GM19043 (cell line): ENCODE data around the gene PKD1L1.

Source experiments
- ATAC-seq: cut with Tn5 transposase; IDR thresholded peaks from one replicate; pipeline ENCODE4 v1.9.1; 2021; ENCODE audit warnings: low read depth; ENCODE audit not compliant: unreplicated experiment

The PKD1L1 gene

GRCh38 chr7:47906883-47907282 is 41.4 kb downstream of the PKD1L1 start:
- ATAC-seq = no peak

- no peak for ATAC-seq
Observed at GRCh38 chr7:47905076-47905920, 43.0 kb downstream of the PKD1L1 start.

- ATAC-seq = no peak
Observed at GRCh38 chr7:47902013-47902412, 46.3 kb downstream of the PKD1L1 start.

GRCh38 chr7:47901542-47901941 is 46.7 kb downstream of the PKD1L1 start:
- ATAC-seq = no peak

DNA sequence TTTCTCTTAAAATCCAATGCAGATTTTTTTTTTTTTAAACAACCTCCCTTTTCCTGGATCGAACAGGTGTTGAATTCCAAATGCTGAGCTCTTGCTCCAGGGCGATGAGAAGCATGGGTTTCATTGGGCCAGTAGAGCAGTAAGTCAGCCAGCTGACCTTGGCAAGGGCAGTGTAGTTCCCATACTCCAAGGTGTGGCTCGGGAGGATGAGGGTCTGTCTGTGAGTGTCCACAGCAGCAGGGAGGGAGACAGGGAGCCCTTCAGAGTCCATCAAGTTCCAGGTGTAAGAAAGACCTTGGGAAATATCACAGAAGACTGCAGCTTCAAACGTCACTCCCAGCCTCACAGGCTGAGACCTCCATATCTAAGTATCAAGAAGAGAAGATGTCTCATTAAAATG is 50.4 kb downstream of the PKD1L1 start:
- no peak for ATAC-seq

DNA sequence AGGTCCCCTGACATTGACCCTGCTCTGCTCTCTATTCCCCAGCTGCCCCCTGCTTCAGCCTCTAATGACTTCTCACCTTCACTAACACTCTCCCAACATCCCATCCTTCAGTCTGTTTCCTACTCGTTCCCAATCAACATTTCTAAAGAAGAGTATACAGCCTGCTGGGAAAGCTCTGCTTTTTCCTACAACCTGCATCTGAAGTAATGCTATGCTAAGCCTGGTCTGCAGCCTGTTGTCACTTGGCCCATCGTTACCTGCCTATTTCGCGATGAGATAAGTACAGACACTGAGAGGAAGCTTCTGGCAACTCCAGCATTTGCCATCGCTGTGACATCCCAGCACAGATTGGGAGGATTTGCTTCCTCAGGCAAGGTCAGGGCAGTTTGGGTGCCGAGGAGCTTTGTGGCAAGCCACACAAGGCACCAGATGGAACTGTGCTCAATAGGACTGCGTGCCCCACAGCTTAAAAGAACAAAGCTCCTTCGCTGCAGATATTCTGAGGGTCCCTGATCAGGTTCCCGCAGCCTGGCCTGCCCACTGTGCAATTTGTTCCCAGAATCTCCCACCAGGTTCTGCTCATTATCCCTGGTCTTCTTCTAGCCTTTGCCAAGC is 51.4 kb downstream of the PKD1L1 start:
- ATAC-seq = no peak

DNA sequence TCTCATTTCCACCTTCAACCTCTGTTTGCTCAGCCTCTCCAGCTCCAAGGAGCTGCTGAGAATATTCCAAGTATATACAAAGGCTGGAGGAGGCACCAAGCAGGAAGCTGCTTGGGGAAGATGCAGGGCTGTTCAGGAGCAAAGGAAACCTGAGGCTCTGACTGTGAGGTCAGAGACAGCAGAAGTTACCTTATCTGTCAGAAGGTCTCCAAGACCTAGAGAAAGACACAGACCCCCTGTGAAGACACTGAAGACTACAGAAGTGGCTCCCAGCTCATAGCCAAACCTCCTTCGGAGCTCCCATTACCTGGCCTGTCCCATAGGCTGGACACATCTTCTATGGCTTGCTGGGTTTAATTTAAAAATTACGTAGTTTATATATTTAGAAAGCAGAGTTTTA is 53.2 kb downstream of the PKD1L1 start:
- no peak for ATAC-seq

- ATAC-seq = no peak
Observed at GRCh38 chr7:47893721-47894365, 54.4 kb downstream of the PKD1L1 start.

- no peak for ATAC-seq
Observed at GRCh38 chr7:47893238-47893637, 55.0 kb downstream of the PKD1L1 start.

- ATAC-seq = no peak
Observed at GRCh38 chr7:47890606-47891005, 57.7 kb downstream of the PKD1L1 start.

GRCh38 chr7:47890125-47890524 is 58.1 kb downstream of the PKD1L1 start:
- ATAC-seq = no peak

GRCh38 chr7:47889723-47890122 is 58.5 kb downstream of the PKD1L1 start:
- no peak for ATAC-seq

DNA sequence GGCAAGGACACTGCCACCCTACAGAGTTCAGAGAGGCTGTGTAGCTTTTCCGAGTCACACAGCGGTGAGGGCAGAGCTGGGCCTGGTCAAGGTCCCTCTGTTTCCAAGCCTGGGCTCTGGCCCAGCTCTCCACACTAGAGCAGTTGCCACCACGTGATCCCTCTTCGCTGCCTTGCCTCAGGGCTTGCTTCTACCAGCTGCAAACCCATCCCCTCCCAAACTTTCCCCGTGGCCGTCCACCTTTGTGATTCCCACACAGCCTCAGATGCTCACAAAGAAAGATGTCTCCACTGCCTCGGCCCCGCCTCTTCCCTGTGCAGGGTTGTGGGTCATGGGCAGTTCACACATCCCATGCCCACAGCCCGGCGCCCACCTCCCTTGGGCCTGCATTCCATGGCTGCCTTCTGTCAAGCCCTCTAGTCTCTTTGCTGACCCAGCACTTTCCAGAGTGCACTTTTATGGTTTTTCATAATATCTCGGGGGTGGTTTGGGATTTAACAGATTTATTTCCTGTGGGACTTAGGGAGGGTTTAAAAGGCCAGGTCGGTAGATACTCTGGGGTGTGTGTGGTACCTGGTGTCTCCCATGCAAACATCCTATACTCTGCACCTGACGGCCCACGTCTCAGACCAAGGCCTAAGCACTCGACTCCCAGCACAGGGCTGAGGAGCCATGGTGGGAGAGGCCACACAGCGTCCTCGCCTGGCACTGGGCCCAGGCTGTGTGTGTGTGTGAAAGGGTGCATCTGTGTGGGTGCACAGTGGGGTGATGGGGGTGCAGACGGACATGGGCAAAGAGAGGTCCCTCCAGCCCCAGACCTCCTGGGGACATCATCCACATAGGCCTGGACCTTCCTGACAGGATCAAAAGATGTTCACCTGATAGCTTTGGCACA is 59.6 kb downstream of the PKD1L1 start:
- ATAC-seq = no peak

- no peak for ATAC-seq
Observed at GRCh38 chr7:47887016-47887640, 61.1 kb downstream of the PKD1L1 start.

DNA sequence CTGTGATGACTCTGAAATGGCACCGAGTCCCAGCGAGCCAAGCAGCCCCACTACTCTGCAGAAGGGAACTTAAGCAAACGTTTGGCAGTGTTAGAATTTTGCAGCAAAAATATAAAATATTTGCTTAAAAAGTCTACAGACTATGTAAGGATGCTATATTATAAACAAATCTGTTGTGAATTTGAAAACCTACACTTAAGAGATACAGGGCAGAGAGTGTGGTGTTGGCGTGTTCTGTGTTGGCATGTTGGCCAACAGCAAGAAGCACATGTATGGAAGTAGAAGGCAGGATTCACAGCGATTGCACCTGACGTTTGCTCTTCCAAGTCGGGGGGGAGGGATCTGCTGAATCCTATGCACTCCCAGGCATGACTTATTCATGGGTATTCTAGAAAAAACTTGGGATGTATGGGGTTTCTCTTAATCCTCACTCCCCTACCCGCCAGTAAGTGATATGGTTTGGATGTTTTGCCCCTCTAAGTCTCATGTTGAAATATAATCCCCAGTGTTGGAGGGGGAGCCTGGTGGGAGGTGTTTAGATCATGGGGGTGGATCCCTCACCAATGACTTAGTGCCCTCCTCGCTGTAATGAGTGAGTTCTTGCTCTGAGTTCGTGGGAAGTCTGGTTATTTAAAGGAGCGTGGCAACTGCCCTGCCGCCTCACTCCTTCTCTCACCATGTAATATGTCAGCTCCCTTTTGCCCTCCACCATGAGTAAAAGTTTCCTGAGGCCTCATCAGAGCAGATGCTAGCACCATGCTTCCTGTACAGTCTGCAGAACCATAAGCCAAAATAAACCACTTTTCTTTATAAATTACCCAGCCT is 62.1 kb downstream of the PKD1L1 start:
- no peak for ATAC-seq

GRCh38 chr7:47885309-47885986 is 62.8 kb downstream of the PKD1L1 start:
- ATAC-seq = no peak

DNA sequence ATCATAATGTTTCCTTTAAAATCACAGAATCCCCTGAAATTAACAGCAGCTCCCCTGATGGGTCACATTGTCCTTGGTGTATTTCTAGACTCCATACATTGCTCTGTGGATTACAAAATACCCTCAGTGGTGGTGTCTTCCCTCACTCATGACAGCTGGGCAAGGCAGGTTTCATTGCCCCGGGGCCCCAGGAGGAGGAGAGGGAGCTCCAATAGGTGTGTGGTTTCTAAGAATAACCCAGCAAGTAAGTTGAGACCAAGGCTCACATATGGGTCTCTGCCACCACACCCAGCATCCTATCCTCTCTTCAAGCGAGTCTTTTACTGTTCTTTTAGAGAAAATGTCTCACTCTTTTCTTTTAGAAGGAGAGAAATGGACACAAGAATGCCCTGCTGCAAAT is 63.6 kb downstream of the PKD1L1 start:
- ATAC-seq = no peak

- no peak for ATAC-seq
Observed at GRCh38 chr7:47882635-47883034, 65.6 kb downstream of the PKD1L1 start.

GRCh38 chr7:47881256-47881655 is 67.0 kb downstream of the PKD1L1 start:
- no peak for ATAC-seq
